SK-N-SH treated with all-trans-retinoic acid at 6 μM for 48 hours (cell line): ENCODE data around the gene USP7.

Experiments
- ATAC-seq: fragments of 200-7000 bp; cut with Tn5 transposase; 3 replicates; pipeline ENCODE4 v1.9.1; 2020; ENCODE audit warnings: mild to moderate bottlenecking, moderate library complexity
- ARNTL ChIP-seq: fragments of 450-650 bp; formaldehyde crosslinking; IDR thresholded peaks from 2 replicates; pipeline ENCODE4 v1.5.0; 2020; ENCODE audit warnings: low read depth, mild to moderate bottlenecking, moderate library complexity, borderline replicate concordance
- CSDC2 ChIP-seq: fragments of 250-450 bp; sonication (Bioruptor Pico); IDR thresholded peaks from 2 replicates; pipeline ENCODE4 v1.5.0; 2020; ENCODE audit warnings: mild to moderate bottlenecking, moderate library complexity
- ESRRG ChIP-seq: fragments of 250-450 bp; sonication (Bioruptor Pico); IDR thresholded peaks from 2 replicates; pipeline ENCODE4 v1.6.1; 2021; ENCODE audit warnings: mild to moderate bottlenecking
- ISL1 ChIP-seq: fragments of 250-450 bp; sonication (Bioruptor Pico); IDR thresholded peaks from 2 replicates; pipeline ENCODE4 v2.1.2; 2022; ENCODE audit warnings: mild to moderate bottlenecking, moderate library complexity
- OSR1 ChIP-seq: fragments of 250-450 bp; sonication (Bioruptor Pico); IDR thresholded peaks from 2 replicates; pipeline ENCODE4 v1.8.0; 2022; ENCODE audit warnings: moderate library complexity, mild to moderate bottlenecking, inconsistent platforms
- PPARA ChIP-seq: fragments of 250-450 bp; sonication (Bioruptor Pico); IDR thresholded peaks from 2 replicates; pipeline ENCODE4 v1.5.0; 2020; ENCODE audit warnings: mild to moderate bottlenecking, borderline replicate concordance
- RARB ChIP-seq: fragments of 250-450 bp; sonication (Bioruptor Pico); IDR thresholded peaks from 2 replicates; pipeline ENCODE4 v1.8.0; 2021; ENCODE audit warnings: mild to moderate bottlenecking, moderate library complexity
- SNAI2 ChIP-seq: fragments of 250-450 bp; sonication (Bioruptor Pico); IDR thresholded peaks from 2 replicates; pipeline ENCODE4 v1.5.0; 2020; ENCODE audit warnings: mild to moderate bottlenecking, moderate library complexity
- TCF4 ChIP-seq: fragments of 250-450 bp; sonication (Bioruptor Pico); IDR thresholded peaks from 2 replicates; pipeline ENCODE4 v1.8.0; 2021; ENCODE audit warnings: mild to moderate bottlenecking, moderate library complexity, borderline replicate concordance
- TOX ChIP-seq: fragments of 250-450 bp; sonication (Bioruptor Pico); IDR thresholded peaks from 2 replicates; pipeline ENCODE4 v1.8.0; 2021; ENCODE audit warnings: mild to moderate bottlenecking, moderate library complexity, borderline replicate concordance
- ZC3H10 ChIP-seq: fragments of 250-450 bp; sonication (Bioruptor Pico); IDR thresholded peaks from 2 replicates; pipeline ENCODE4 v1.5.1; 2021; ENCODE audit warnings: mild to moderate bottlenecking, moderate library complexity
- ZFP3 ChIP-seq: fragments of 250-450 bp; sonication (Bioruptor Pico); IDR thresholded peaks from 2 replicates; pipeline ENCODE4 v1.5.0; 2020; ENCODE audit warnings: mild to moderate bottlenecking, moderate library complexity
- ZNF565 ChIP-seq: fragments of 450-650 bp; formaldehyde crosslinking; conservative IDR thresholded peaks from 2 replicates; pipeline ENCODE4 v1.5.0; 2020; ENCODE audit warnings: low read depth, mild to moderate bottlenecking, moderate library complexity
- ZNF70 ChIP-seq: fragments of 450-650 bp; formaldehyde crosslinking; IDR thresholded peaks from 2 replicates; pipeline ENCODE4 v1.5.0; 2020; ENCODE audit warnings: mild to moderate bottlenecking, moderate library complexity
- TF ChIP-seq, protein P1 (sequence below): fragments of 250-450 bp; sonication (Bioruptor Pico); IDR thresholded peaks from 2 replicates; pipeline ENCODE4 v1.5.1; 2020; ENCODE audit warnings: low read depth, mild to moderate bottlenecking, moderate library complexity
- TF ChIP-seq, protein P2 (sequence below): fragments of 250-450 bp; sonication (Bioruptor Pico); IDR thresholded peaks from 2 replicates; pipeline ENCODE4 v1.5.1; 2021; ENCODE audit warnings: mild to moderate bottlenecking, moderate library complexity
- TF ChIP-seq, protein P3 (sequence below): fragments of 250-450 bp; sonication (Bioruptor Pico); IDR thresholded peaks from 2 replicates; pipeline ENCODE4 v1.8.0; 2021; ENCODE audit warnings: low read depth, mild to moderate bottlenecking, moderate library complexity, borderline replicate concordance
- TF ChIP-seq, protein P4 (sequence below): fragments of 250-450 bp; sonication (Bioruptor Pico); IDR thresholded peaks from 2 replicates; pipeline ENCODE4 v1.5.0; 2020; ENCODE audit warnings: mild to moderate bottlenecking, moderate library complexity
- TF ChIP-seq, protein P5 (sequence below): fragments of 250-450 bp; sonication (Bioruptor Pico); IDR thresholded peaks from 2 replicates; pipeline ENCODE4 v1.8.0; 2020; ENCODE audit warnings: mild to moderate bottlenecking, moderate library complexity, borderline replicate concordance

Gene USP7

DNA sequence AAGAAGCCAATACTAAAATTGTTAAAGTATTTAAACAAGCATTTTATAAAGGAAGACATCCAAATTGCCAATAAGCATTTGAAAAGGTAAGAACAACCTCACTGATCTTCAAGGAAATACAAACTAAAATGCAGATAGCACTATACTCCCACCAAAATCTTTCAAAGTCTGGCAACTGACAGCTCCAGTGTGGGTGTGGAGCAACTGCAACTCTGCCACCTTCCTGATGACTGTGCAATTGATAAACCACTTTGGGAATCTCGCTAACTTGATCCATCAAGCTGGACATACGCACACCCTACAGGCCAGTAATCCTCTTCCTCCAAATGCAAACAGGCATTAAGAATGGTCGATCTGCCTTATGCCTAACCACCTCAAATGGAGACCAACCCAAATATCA is 49.6 kb downstream of the USP7 start:
- no peak for ATAC-seq
- TF ChIP-seq, protein P1, sequence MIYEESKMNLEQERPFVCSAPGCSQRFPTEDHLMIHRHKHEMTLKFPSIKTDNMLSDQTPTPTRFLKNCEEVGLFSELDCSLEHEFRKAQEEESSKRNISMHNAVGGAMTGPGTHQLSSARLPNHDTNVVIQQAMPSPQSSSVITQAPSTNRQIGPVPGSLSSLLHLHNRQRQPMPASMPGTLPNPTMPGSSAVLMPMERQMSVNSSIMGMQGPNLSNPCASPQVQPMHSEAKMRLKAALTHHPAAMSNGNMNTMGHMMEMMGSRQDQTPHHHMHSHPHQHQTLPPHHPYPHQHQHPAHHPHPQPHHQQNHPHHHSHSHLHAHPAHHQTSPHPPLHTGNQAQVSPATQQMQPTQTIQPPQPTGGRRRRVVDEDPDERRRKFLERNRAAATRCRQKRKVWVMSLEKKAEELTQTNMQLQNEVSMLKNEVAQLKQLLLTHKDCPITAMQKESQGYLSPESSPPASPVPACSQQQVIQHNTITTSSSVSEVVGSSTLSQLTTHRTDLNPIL (CRISPR knock-in tag) = no peak
- no peak for TF ChIP-seq SNAI2 (CRISPR knock-in tag)
- no peak for TF ChIP-seq ZNF565 (CRISPR knock-in tag)
- TF ChIP-seq TCF4 (CRISPR knock-in tag) = no peak
- no peak for TF ChIP-seq ARNTL (CRISPR knock-in tag)
- TF ChIP-seq, protein P2, sequence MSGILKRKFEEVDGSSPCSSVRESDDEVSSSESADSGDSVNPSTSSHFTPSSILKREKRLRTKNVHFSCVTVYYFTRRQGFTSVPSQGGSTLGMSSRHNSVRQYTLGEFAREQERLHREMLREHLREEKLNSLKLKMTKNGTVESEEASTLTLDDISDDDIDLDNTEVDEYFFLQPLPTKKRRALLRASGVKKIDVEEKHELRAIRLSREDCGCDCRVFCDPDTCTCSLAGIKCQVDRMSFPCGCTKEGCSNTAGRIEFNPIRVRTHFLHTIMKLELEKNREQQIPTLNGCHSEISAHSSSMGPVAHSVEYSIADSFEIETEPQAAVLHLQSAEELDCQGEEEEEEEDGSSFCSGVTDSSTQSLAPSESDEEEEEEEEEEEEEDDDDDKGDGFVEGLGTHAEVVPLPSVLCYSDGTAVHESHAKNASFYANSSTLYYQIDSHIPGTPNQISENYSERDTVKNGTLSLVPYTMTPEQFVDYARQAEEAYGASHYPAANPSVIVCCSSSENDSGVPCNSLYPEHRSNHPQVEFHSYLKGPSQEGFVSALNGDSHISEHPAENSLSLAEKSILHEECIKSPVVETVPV (CRISPR knock-in tag) = no peak
- TF ChIP-seq PPARA = no peak
- TF ChIP-seq, protein P3, sequence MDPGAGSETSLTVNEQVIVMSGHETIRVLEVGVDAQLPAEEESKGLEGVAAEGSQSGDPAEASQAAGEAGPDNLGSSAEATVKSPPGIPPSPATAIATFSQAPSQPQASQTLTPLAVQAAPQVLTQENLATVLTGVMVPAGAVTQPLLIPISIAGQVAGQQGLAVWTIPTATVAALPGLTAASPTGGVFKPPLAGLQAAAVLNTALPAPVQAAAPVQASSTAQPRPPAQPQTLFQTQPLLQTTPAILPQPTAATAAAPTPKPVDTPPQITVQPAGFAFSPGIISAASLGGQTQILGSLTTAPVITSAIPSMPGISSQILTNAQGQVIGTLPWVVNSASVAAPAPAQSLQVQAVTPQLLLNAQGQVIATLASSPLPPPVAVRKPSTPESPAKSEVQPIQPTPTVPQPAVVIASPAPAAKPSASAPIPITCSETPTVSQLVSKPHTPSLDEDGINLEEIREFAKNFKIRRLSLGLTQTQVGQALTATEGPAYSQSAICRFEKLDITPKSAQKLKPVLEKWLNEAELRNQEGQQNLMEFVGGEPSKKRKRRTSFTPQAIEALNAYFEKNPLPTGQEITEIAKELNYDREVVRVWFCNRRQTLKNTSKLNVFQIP (CRISPR knock-in tag) = no peak
- TF ChIP-seq ESRRG = no peak
- TF ChIP-seq ZC3H10 (CRISPR knock-in tag) = no peak
- TF ChIP-seq, protein P4, sequence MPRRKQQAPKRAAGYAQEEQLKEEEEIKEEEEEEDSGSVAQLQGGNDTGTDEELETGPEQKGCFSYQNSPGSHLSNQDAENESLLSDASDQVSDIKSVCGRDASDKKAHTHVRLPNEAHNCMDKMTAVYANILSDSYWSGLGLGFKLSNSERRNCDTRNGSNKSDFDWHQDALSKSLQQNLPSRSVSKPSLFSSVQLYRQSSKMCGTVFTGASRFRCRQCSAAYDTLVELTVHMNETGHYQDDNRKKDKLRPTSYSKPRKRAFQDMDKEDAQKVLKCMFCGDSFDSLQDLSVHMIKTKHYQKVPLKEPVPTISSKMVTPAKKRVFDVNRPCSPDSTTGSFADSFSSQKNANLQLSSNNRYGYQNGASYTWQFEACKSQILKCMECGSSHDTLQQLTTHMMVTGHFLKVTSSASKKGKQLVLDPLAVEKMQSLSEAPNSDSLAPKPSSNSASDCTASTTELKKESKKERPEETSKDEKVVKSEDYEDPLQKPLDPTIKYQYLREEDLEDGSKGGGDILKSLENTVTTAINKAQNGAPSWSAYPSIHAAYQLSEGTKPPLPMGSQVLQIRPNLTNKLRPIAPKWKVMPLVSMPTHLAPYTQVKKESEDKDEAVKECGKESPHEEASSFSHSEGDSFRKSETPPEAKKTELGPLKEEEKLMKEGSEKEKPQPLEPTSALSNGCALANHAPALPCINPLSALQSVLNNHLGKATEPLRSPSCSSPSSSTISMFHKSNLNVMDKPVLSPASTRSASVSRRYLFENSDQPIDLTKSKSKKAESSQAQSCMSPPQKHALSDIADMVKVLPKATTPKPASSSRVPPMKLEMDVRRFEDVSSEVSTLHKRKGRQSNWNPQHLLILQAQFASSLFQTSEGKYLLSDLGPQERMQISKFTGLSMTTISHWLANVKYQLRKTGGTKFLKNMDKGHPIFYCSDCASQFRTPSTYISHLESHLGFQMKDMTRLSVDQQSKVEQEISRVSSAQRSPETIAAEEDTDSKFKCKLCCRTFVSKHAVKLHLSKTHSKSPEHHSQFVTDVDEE (CRISPR knock-in tag) = no peak
- no peak for TF ChIP-seq RARB (CRISPR knock-in tag)
- TF ChIP-seq OSR1 (CRISPR knock-in tag) = no peak
- no peak for TF ChIP-seq ZFP3 (CRISPR knock-in tag)

DNA sequence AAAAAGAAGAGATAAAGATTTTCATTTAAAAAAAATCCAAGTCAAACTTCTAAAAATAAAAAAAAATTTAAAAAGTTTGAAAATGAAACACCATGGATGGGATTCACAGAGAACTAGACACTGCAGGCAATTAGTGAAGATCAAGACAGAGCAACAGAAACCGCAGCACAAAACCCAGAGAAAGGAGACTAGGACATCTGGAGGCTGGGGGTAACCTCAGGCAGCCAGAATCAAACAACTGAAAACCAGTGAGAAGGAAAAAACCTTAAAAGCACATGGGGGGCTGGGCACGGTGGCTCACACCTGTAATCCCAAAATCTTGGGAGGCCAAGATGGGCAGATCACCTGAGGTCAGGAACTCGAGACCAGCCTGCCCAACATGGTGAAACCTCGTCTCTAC is 50.9 kb downstream of the USP7 start:
- TF ChIP-seq ARNTL (CRISPR knock-in tag) = no peak
- no peak for TF ChIP-seq ZNF70 (CRISPR knock-in tag)
- no peak for TF ChIP-seq PPARA
- TF ChIP-seq, protein P3 (CRISPR knock-in tag) = no peak
- no peak for TF ChIP-seq RARB (CRISPR knock-in tag)
- no peak for TF ChIP-seq ZFP3 (CRISPR knock-in tag)
- TF ChIP-seq, protein P5, sequence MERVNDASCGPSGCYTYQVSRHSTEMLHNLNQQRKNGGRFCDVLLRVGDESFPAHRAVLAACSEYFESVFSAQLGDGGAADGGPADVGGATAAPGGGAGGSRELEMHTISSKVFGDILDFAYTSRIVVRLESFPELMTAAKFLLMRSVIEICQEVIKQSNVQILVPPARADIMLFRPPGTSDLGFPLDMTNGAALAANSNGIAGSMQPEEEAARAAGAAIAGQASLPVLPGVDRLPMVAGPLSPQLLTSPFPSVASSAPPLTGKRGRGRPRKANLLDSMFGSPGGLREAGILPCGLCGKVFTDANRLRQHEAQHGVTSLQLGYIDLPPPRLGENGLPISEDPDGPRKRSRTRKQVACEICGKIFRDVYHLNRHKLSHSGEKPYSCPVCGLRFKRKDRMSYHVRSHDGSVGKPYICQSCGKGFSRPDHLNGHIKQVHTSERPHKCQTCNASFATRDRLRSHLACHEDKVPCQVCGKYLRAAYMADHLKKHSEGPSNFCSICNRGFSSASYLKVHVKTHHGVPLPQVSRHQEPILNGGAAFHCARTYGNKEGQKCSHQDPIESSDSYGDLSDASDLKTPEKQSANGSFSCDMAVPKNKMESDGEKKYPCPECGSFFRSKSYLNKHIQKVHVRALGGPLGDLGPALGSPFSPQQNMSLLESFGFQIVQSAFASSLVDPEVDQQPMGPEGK = no peak
- no peak for TF ChIP-seq ZNF565 (CRISPR knock-in tag)
- no peak for TF ChIP-seq TOX (CRISPR knock-in tag)
- no peak for TF ChIP-seq TCF4 (CRISPR knock-in tag)
- ATAC-seq = no peak

DNA sequence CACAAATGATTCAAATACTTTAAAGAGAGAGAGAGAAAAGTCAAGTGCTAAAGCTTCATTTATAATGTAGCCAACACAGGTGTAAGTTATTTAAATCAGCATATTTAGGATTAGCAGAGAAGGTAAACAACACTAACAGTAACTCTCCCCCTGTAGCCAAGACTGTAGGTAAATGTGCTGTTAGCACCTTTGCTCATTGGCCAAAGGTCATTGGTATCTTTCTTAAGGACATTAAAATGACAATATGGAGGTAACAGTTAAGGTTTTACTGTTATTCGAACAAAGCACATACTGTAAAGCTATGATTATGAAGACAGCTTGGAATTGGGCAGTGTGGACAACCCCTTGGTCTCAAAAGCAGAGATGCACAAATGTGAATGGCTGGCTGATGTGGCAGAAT is 52.9 kb downstream of the USP7 start:
- TF ChIP-seq ISL1 (CRISPR knock-in tag) (no peak), ZNF565 (CRISPR knock-in tag) (no peak), ESRRG (no peak), RARB (CRISPR knock-in tag) (no peak), TOX (CRISPR knock-in tag) (no peak), CSDC2 (CRISPR knock-in tag) (no peak), ZC3H10 (CRISPR knock-in tag) (no peak), ZNF70 (CRISPR knock-in tag) (no peak)
- TF ChIP-seq, protein P4 (CRISPR knock-in tag) = no peak

More for the DNA sequence above, 52.9 kb downstream of the USP7 start:
- ATAC-seq = no peak
